Peyer's patch (tissue), 4 donors: Measurements from ENCODE around the gene EIF4B. TPM values are rescaled to one million over a fixed set of nuclear protein-coding genes. Genes with fewer than 3 reads are reported as not detected.
A peak's percentile ranks its signal among the peaks of the same experiment; 100 is the strongest.

ENCODE experiments used
- DNase-seq, 3 donors: peaks; one replicate each; pipeline ENCODE4 v3.0.0-alpha.2; 2017 to 2019
- H3K27ac ChIP-seq, 4 donors: fragments of 200-600 bp; sonication (generic); one replicate each; pipeline ENCODE4 v1.5.1; 2016 to 2019
- H3K27me3 ChIP-seq, 2 donors: fragments of 200-600 bp; sonication (generic); one replicate each; pipeline ENCODE4 v1.5.1; 2019
- H3K36me3 ChIP-seq, 3 donors: fragments of 200-600 bp; sonication (generic); one replicate each; pipeline ENCODE4 v1.5.1; 2016 to 2019
- H3K4me1 ChIP-seq, 4 donors: fragments of 200-600 bp; sonication (generic); one replicate each; pipeline ENCODE4 v1.5.1; 2016 to 2019
- H3K4me3 ChIP-seq, 4 donors: fragments of 200-600 bp; sonication (generic); 1 replicate in 3 of 4; 2 replicates in 1 of 4; pipeline ENCODE4 v1.5.1; 2016 to 2019; ENCODE audit warnings: mild to moderate bottlenecking in 1 of 4
- H3K9me3 ChIP-seq, 4 donors: fragments of 200-600 bp; sonication (generic); one replicate each; pipeline ENCODE4 v1.5.1; 2016 to 2019; ENCODE audit warnings: mild to moderate bottlenecking in 1 of 4
- POLR2A ChIP-seq, 2 donors: fragments of 450-650 bp; IDR thresholded peaks; one replicate each; pipeline ENCODE4 v1.5.1; 2017; ENCODE audit warnings: antibody characterized with exemption in 2 of 2, mild to moderate bottlenecking in 2 of 2, moderate library complexity in 2 of 2
- total RNA-seq, 4 donors: library from RNA; depleted of rRNA; stranded (reverse); fragments of >200 nt; gene quantifications; one replicate each; pipeline ENCODE4 v1.1.0, GENCODE V29; 2016
- TF ChIP-seq, protein P1 (sequence below), 6 experiments: fragments of 450-650 bp in 4 of 6; fragments of 200-600 bp in 2 of 6; sonication (generic) in 1 of 6; IDR thresholded peaks; one replicate each; pipeline ENCODE4 v1.5.1; 2017 to 2019; ENCODE audit warnings: antibody characterized with exemption in 6 of 6, mild to moderate bottlenecking in 3 of 6, moderate library complexity in 1 of 6

Gene EIF4B
- total RNA-seq, 4 donors from 2014 or later: 234 to 531 (median 250) TPM

DNA sequence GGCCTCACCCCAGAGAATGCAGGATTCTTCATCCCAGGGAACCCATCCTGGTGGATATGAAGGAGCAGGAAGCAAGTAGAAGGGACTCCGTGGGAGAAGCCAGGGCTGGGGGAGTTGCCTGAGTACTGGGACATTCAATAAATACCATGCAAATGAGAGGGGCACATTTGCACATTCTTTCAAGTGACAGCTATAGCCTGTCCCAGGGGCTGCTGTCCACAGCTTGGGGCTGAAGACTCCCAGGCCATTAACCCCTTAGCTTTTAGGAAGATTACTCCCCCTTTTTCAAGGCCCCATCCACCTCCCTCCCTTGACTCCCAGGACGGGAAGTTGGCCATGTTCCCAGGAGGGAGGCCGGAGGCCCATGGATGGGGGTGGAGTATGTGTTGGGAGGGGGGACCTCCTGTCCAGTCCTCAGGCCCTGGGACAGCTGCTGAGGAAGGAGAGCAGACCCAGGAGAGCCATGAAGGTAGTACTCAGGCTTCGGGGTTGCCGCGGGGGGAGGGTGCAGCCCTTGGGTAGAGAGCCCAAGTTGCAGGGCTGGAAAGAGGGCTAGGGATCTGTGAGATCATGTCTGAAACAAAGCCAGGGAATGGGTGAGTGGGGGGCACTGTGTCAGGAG, 42.6 kb downstream of the EIF4B start:
- Histone ChIP-seq H3K27me3 (no peaks in the 10 kb centered on the region), H3K4me3 (peak overlapping the region; percentile 30 to 65 (median 52)), H3K27ac (peak overlapping the region; percentile 77 to 94 (median 92)), H3K4me1 (peaks cover 8 to 70% (median 17%) of the 10 kb centered on the region in 4 donors), H3K36me3 (no peaks in the 10 kb centered on the region), H3K9me3 (no peaks in the 10 kb centered on the region)
- DNase-seq: peak in 2 of 3 donors; percentile 64 to 66
- no peak for TF ChIP-seq POLR2A (IDR thresholded peaks at IDR 0.05)
- TF ChIP-seq, protein P1, sequence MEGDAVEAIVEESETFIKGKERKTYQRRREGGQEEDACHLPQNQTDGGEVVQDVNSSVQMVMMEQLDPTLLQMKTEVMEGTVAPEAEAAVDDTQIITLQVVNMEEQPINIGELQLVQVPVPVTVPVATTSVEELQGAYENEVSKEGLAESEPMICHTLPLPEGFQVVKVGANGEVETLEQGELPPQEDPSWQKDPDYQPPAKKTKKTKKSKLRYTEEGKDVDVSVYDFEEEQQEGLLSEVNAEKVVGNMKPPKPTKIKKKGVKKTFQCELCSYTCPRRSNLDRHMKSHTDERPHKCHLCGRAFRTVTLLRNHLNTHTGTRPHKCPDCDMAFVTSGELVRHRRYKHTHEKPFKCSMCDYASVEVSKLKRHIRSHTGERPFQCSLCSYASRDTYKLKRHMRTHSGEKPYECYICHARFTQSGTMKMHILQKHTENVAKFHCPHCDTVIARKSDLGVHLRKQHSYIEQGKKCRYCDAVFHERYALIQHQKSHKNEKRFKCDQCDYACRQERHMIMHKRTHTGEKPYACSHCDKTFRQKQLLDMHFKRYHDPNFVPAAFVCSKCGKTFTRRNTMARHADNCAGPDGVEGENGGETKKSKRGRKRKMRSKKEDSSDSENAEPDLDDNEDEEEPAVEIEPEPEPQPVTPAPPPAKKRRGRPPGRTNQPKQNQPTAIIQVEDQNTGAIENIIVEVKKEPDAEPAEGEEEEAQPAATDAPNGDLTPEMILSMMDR (IDR thresholded peaks at IDR 0.05): no peak

DNA sequence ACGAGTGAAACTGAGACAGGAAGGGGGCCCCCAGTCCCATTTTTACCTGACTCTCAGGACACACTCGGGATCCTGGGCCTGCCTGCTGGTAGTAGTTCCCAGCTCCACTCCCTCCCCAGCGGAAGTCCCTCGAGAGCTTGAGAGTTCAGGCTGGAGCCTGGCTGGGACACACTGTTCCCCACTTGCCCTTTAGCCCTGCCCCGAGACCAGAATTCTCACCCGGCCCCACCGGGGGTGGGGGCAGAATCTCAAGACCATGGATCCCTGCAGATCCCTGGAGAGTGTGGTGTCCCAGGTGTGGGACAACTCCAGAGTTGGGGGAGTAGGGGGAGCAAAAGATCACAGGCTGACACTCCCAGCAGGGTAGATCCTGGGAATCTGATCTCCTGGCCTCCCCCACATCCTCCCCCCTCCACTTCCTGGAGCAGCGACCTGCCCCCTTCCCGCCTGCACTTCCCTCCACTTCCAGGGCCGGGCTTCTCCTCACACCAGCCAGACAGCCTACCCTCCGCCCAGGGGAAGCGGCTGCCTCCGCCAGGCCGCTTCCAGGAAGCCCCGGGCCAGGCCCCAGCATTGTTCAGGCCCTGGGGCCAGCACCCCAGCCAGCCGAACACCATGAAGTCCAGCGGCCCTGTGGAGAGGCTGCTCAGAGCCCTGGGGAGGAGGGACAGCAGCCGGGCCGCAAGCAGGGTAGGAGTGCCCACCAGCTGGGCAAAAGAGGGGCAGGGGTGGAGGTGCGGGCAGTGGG, 43.5 kb downstream of the EIF4B start, which contains the start of gene TNS2:
Gene TNS2 (plus strand): TSS at position 495 of the 748 bp plus-strand sequence. CDS start 121 bp downstream, at position 616.
- no peaks in the 10 kb centered on the region for H3K36me3 ChIP-seq
- H3K27ac ChIP-seq: peak within 1 kb of the TSS; percentile 77 to 94 (median 92)
- peaks cover 8 to 65% (median 18%) of the 10 kb centered on the region in 4 donors for H3K4me1 ChIP-seq
- H3K27me3 ChIP-seq: no peaks in the 10 kb centered on the region
- H3K9me3 ChIP-seq: no peaks in the 10 kb centered on the region
- peak in 2 of 3 donors; percentile 85 for DNase-seq
- H3K4me3 ChIP-seq: peak within 1 kb of the TSS; percentile 30 to 65 (median 52)
- TF ChIP-seq, protein P1 (IDR thresholded peaks at IDR 0.05): no peak
- peak in 1 of 2 donors; percentile 63 for TF ChIP-seq POLR2A (IDR thresholded peaks at IDR 0.05)

DNA sequence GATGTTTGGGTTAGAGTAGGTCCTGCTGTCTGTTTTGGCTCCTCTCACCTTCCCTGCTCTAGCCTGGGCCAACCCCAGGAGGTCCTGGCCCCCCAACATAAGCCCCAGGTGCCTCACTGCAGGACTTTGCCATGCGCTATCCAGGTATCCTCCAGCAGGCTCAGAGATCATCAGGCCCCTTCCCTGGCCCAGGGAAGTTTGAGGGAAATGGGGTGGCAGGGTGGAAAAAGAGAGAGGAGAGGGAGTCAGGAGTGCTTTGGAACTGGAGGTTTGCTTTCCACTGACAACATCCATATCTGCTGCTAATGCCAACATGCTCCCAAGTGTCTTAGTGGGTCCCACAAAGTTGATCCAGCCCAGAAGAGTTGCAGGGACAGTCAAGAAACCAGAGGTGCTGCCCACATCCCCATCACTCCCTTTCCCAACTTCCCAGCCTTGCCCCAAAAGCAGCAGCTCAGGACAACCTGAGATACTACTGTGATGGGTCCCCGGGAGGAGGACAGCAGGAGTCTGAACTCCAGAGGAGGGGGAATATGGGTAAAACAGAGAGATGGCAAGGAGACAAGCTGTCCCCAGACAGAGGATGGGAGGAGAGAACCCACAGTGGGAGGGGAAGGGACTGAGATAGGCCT, 44.3 kb downstream of the EIF4B start:
- Histone ChIP-seq H3K27me3 (no peaks in the 10 kb centered on the region), H3K9me3 (no peaks in the 10 kb centered on the region), H3K27ac (peak overlapping the region; percentile 77 to 94 (median 92)), H3K36me3 (no peaks in the 10 kb centered on the region), H3K4me3 (peak overlapping the region; percentile 30 to 65 (median 52)), H3K4me1 (peaks cover 8 to 57% (median 18%) of the 10 kb centered on the region in 4 donors)
- no peak for DNase-seq
- TF ChIP-seq, protein P1 (IDR thresholded peaks at IDR 0.05): no peak
- no peak for TF ChIP-seq POLR2A (IDR thresholded peaks at IDR 0.05)

DNA sequence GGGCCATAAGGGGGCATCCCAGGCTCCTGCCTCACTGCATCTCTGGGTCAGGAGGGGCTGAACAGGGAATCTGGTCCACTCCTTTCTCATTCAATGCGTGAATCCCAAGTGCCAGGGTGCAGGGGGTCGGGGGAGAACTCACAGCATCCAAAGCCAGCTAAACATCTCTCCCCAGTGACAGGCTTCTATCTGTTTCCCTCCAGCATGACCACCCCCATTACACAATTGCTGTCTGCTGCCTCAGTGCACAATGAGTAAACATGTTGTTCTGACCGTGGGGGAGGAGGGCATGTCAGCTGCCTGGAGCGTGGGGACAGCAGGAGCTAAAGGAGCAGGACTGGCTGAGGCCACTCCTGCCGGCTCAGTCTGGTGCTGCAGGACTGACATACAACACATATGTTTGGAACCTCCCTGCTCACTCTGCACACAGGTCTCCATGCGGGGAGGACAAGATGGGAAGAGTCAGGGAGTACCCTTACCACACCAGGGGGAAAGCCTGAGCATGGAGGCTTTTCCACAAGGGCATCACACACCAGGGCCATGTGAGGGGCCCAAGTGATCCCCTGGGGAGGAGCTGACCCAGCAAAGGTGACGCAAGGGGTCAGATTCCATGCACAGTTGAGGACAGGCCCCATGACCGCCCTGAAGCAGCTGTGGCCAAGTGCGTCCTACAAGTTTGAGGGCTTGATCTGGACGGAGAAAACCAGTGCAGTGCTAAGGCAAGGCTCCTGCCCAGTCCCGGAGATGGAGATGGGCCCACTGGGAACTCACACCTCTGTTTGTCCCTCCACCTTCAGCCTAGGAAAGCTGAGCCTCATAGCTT, 45.0 kb downstream of the EIF4B start:
- no peaks in the 10 kb centered on the region for H3K9me3 ChIP-seq
- H3K4me1 ChIP-seq: peaks cover 3 to 57% (median 16%) of the 10 kb centered on the region in 4 donors
- TF ChIP-seq POLR2A (IDR thresholded peaks at IDR 0.05): no peak
- TF ChIP-seq, protein P1 (IDR thresholded peaks at IDR 0.05): peak in 3 of 6 experiments; percentile 32 to 42 (median 34)
- peak overlapping the region; percentile 9 to 65 (median 52) for H3K4me3 ChIP-seq
- no peaks in the 10 kb centered on the region for H3K36me3 ChIP-seq
- no peaks in the 10 kb centered on the region for H3K27me3 ChIP-seq
- DNase-seq: peak in 2 of 3 donors; percentile 68 to 75
- peak overlapping the region; percentile 77 to 94 (median 92) for H3K27ac ChIP-seq
